Liver (tissue), 9 donors: Measurements from ENCODE around the gene SPINK2. TPM values are rescaled to one million over a fixed set of nuclear protein-coding genes. Genes with fewer than 3 reads are reported as not detected.
A peak's percentile ranks its signal among the peaks of the same experiment; 100 is the strongest.

ENCODE experiments used
- DNase-seq: peaks from one replicate; pipeline ENCODE4 v3.0.0-alpha.2; 2017; ENCODE audit warnings: low spot score
- H3K27ac ChIP-seq, 2 donors: one replicate each; pipeline ENCODE4 v1.7.0; 2013; ENCODE audit warnings: inconsistent platforms in 2 of 2, low read length in 2 of 2, control low read depth in 1 of 2, low read depth in 1 of 2, mild to moderate bottlenecking in 1 of 2
- H3K27me3 ChIP-seq, 4 donors: one replicate each; pipeline versions ENCODE4 v1.6.1 to v1.7.0; 2013; ENCODE audit warnings: low read length in 3 of 4, inconsistent platforms in 1 of 4, mild to moderate bottlenecking in 1 of 4, moderate library complexity in 1 of 4; ENCODE audit not compliant: control insufficient read depth in 4 of 4, insufficient read depth in 4 of 4
- H3K36me3 ChIP-seq, 4 donors: one replicate each; pipeline versions ENCODE4 v1.6.1 to v1.7.0; 2013; ENCODE audit warnings: low read length in 3 of 4, mild to moderate bottlenecking in 3 of 4, low read depth in 1 of 4, moderate library complexity in 1 of 4; ENCODE audit not compliant: control insufficient read depth in 4 of 4, insufficient read depth in 3 of 4
- H3K4me1 ChIP-seq, 4 donors: one replicate each; pipeline versions ENCODE4 v1.6.1 to v1.7.0; 2013; ENCODE audit warnings: low read length in 3 of 4, mild to moderate bottlenecking in 3 of 4, moderate library complexity in 1 of 4; ENCODE audit not compliant: control insufficient read depth in 4 of 4, insufficient read depth in 4 of 4
- H3K4me3 ChIP-seq, 3 donors: one replicate each; pipeline versions ENCODE4 v1.6.1 to v1.7.0; 2013; ENCODE audit warnings: low read length in 3 of 3, control low read depth in 1 of 3, low read depth in 1 of 3, mild to moderate bottlenecking in 1 of 3
- H3K9ac ChIP-seq, 2 donors: one replicate each; pipeline ENCODE4 v1.7.0; 2013; ENCODE audit warnings: low read length in 2 of 2, mild to moderate bottlenecking in 2 of 2, moderate library complexity in 2 of 2, control low read depth in 1 of 2, low read depth in 1 of 2
- H3K9me3 ChIP-seq, 4 donors: one replicate each; pipeline versions ENCODE4 v1.6.1 to v1.7.0; 2013; ENCODE audit warnings: low read length in 3 of 4; ENCODE audit not compliant: control insufficient read depth in 4 of 4
- ATF3 ChIP-seq: IDR thresholded peaks from 2 replicates; pipeline ENCODE4 v1.6.1; 2016; ENCODE audit warnings: antibody characterized with exemption
- EGR1 ChIP-seq, 2 donors: IDR thresholded peaks; 2 replicates each; pipeline ENCODE4 v1.6.1; 2016 to 2018; ENCODE audit warnings: antibody characterized with exemption in 2 of 2, low read depth in 2 of 2
- FOXA1 ChIP-seq: IDR thresholded peaks from 2 replicates; pipeline ENCODE4 v1.6.1; 2016; ENCODE audit warnings: antibody characterized with exemption
- FOXA2 ChIP-seq: IDR thresholded peaks from 2 replicates; pipeline ENCODE4 v1.6.1; 2016; ENCODE audit warnings: antibody characterized with exemption
- GABPA ChIP-seq, 2 donors: IDR thresholded peaks in 1 of 2; conservative IDR thresholded peaks in 1 of 2; 2 replicates each; pipeline ENCODE4 v1.6.1; 2016; ENCODE audit warnings: antibody characterized with exemption in 2 of 2, mild to moderate bottlenecking in 1 of 2, moderate library complexity in 1 of 2
- HNF4A ChIP-seq, 2 donors: conservative IDR thresholded peaks; 2 replicates each; pipeline ENCODE4 v1.6.1; 2016; ENCODE audit warnings: antibody characterized with exemption in 2 of 2, mild to moderate bottlenecking in 2 of 2
- HNF4G ChIP-seq: IDR thresholded peaks from 2 replicates; pipeline ENCODE4 v1.6.1; 2016; ENCODE audit warnings: antibody characterized with exemption
- JUND ChIP-seq, 2 donors: IDR thresholded peaks; 2 replicates each; pipeline ENCODE4 v1.6.1; 2016; ENCODE audit warnings: antibody characterized with exemption in 2 of 2
- MAX ChIP-seq: IDR thresholded peaks from 2 replicates; pipeline ENCODE4 v1.6.1; 2016; ENCODE audit warnings: antibody characterized with exemption
- NR2F2 ChIP-seq: IDR thresholded peaks from 2 replicates; pipeline ENCODE4 v1.6.1; 2016; ENCODE audit warnings: antibody characterized with exemption
- RAD21 ChIP-seq, 2 donors: IDR thresholded peaks; 2 replicates each; pipeline ENCODE4 v1.6.1; 2016; ENCODE audit warnings: antibody characterized with exemption in 2 of 2, mild to moderate bottlenecking in 2 of 2
- REST ChIP-seq: IDR thresholded peaks from 2 replicates; pipeline ENCODE4 v1.6.1; 2016; ENCODE audit warnings: antibody characterized with exemption, mild to moderate bottlenecking
- RXRA ChIP-seq, 2 donors: IDR thresholded peaks; 2 replicates each; pipeline ENCODE4 v1.6.1; 2017 to 2018; ENCODE audit warnings: antibody characterized with exemption in 2 of 2, mild to moderate bottlenecking in 1 of 2
- SP1 ChIP-seq: IDR thresholded peaks from 2 replicates; pipeline ENCODE4 v1.6.1; 2018; ENCODE audit warnings: antibody characterized with exemption, mild to moderate bottlenecking
- TAF1 ChIP-seq: conservative IDR thresholded peaks from 2 replicates; pipeline ENCODE4 v1.6.1; 2016; ENCODE audit warnings: antibody characterized with exemption, mild to moderate bottlenecking
- YY1 ChIP-seq: IDR thresholded peaks from 2 replicates; pipeline ENCODE4 v1.6.1; 2016; ENCODE audit warnings: antibody characterized with exemption, mild to moderate bottlenecking
- WGBS: extraction: QIAGEN DNeasy Blood & Tissue Kit; methylation state at CpG from one replicate; pipeline ENCODE4 v1.1.7; 2013; 5-methylcytosine and 5-hydroxymethylcytosine counted together
- polyA plus RNA-seq, 2 donors: library from polyadenylated mRNA; stranded (reverse) in 1 of 2; unstranded in 1 of 2; fragments of 200-250 nt in 1 of 2; fragments of >200 nt in 1 of 2; fragmentation: Nextera tagmentation in 1 of 2; extraction: Ambion mirVana in 1 of 2; gene quantifications; one replicate each; pipeline versions ENCODE4 v1.2.1 to v1.2.3, GENCODE V29; 2013 to 2015
- total RNA-seq, 2 donors: library from RNA; depleted of rRNA; stranded (reverse); fragments of >200 nt; gene quantifications; one replicate each; pipeline ENCODE4 v1.2.3, GENCODE V29; 2014
- TF ChIP-seq, protein P1 (sequence below): fragments of 150-350 bp; IDR thresholded peaks from 2 replicates; pipeline ENCODE4 v1.5.1; 2017; ENCODE audit warnings: improper control_type of control experiment, low read depth, low read length; ENCODE audit not compliant: missing input control
- TF ChIP-seq, protein P2 (sequence below): IDR thresholded peaks from 2 replicates; pipeline ENCODE4 v1.6.1; 2016; ENCODE audit warnings: antibody characterized with exemption
- donor health status: healthy.
- donor health status: healthy.
- donor health status: healthy.
- donor health status: healthy.
- donor health status: healthy.

The SPINK2 gene, protein sequence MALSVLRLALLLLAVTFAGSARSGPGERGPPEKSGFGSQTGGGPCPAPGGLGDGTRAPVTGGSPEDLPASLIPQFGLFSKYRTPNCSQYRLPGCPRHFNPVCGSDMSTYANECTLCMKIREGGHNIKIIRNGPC
- under 1 TPM in 1 of 2 donors, not detected in 1; 0.79 TPM for total RNA-seq
- not detected for polyA plus RNA-seq

DNA sequence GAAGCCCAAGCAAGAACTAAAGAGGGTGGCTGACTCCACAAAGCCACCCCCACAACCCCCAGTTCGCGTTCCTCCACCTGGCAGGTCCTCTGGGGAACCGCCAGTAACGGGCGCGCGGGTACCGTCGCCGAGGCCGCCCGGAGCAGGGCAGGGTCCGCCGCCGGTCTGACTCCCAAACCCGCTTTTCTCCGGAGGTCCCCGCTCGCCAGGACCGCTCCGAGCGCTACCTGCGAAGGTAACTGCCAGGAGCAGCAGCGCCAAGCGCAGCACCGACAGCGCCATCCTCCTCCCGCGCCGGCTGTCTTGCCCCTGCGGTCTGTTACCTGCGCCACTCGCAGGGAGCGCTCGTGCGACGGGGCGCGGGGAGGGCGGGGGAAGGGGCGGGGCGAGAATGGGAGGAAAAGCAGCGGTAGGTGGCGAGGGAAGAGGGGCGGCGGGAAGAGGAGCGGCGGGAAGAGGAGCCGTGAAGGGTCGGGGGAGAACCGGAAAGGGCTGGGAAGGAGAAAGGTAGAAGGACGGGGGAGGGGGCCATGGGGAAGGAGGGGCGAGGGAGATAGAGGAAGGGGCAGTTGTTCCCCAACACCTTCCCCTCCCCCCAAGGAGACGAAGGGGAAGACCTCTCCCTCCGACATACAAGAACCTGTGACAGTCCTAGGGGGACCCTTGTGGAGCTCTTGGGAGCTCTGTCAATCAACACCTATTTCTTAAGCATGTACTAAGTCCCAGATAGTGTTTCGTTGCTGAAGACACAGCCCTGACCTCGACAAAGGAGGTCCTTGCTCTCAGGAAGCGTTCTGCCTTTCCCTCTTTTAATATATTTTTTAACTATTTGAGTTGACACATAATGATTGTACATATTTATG, at the start of gene SPINK2:
Gene SPINK2, minus strand, starts transcription at position 321 of the 863 bp plus-strand sequence. Its CDS starts 39 bp downstream, at position 282.
- TF ChIP-seq YY1 = no peak
- no peak for TF ChIP-seq NR2F2
- TF ChIP-seq, protein P1, sequence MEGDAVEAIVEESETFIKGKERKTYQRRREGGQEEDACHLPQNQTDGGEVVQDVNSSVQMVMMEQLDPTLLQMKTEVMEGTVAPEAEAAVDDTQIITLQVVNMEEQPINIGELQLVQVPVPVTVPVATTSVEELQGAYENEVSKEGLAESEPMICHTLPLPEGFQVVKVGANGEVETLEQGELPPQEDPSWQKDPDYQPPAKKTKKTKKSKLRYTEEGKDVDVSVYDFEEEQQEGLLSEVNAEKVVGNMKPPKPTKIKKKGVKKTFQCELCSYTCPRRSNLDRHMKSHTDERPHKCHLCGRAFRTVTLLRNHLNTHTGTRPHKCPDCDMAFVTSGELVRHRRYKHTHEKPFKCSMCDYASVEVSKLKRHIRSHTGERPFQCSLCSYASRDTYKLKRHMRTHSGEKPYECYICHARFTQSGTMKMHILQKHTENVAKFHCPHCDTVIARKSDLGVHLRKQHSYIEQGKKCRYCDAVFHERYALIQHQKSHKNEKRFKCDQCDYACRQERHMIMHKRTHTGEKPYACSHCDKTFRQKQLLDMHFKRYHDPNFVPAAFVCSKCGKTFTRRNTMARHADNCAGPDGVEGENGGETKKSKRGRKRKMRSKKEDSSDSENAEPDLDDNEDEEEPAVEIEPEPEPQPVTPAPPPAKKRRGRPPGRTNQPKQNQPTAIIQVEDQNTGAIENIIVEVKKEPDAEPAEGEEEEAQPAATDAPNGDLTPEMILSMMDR = no peak
- TF ChIP-seq JUND (IDR thresholded peaks at IDR 0.05) = no peak
- TF ChIP-seq MAX = no peak
- TF ChIP-seq TAF1 = no peak
- TF ChIP-seq, protein P2, sequence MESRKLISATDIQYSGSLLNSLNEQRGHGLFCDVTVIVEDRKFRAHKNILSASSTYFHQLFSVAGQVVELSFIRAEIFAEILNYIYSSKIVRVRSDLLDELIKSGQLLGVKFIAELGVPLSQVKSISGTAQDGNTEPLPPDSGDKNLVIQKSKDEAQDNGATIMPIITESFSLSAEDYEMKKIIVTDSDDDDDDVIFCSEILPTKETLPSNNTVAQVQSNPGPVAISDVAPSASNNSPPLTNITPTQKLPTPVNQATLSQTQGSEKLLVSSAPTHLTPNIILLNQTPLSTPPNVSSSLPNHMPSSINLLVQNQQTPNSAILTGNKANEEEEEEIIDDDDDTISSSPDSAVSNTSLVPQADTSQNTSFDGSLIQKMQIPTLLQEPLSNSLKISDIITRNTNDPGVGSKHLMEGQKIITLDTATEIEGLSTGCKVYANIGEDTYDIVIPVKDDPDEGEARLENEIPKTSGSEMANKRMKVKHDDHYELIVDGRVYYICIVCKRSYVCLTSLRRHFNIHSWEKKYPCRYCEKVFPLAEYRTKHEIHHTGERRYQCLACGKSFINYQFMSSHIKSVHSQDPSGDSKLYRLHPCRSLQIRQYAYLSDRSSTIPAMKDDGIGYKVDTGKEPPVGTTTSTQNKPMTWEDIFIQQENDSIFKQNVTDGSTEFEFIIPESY = no peak
- no peak for TF ChIP-seq FOXA1
- no peak for TF ChIP-seq HNF4A (conservative IDR thresholded peaks at IDR 0.05)
- no peak for TF ChIP-seq SP1
- no peak for TF ChIP-seq RXRA (IDR thresholded peaks at IDR 0.05)
- TF ChIP-seq HNF4G = no peak
- no peak for TF ChIP-seq GABPA (IDR thresholded peaks at IDR 0.05 in 1 of 2, conservative IDR thresholded peaks at IDR 0.05 in 1 of 2)
- no peak for TF ChIP-seq RAD21 (IDR thresholded peaks at IDR 0.05)
- no peak for TF ChIP-seq EGR1 (IDR thresholded peaks at IDR 0.05; ENCODE audit: low read depth in 2 of 2)
- no peak for TF ChIP-seq REST
- no peak for TF ChIP-seq FOXA2
- TF ChIP-seq ATF3 = no peak
- Histone ChIP-seq H3K27ac (no peak within 1 kb of the TSS), H3K4me3 (peak within 1 kb of the TSS in 2 of 3 donors; percentile 18 to 49), H3K9ac (no peak within 1 kb of the TSS), H3K27me3 (peaks cover 0 to 6% (median 0%) of the 10 kb centered on the region in 4 donors), H3K9me3 (no peaks in the 10 kb centered on the region), H3K36me3 (no peaks in the 10 kb centered on the region), H3K4me1 (peaks cover 0 to 4% (median 1%) of the 10 kb centered on the region in 4 donors)
- 4% methylated on average over 58 of the region's 58 CpGs for WGBS
- DNase-seq = peak; percentile 45
